Parathyroid adenoma (tissue), 2 donors: ENCODE measurements around the gene C12orf43.

Source experiments
- H2AFZ ChIP-seq: fragments of 300-600 bp; sonication (generic); one replicate; pipeline ENCODE4 v1.7.0; 2017; ENCODE audit warnings: antibody characterized with exemption, mild to moderate bottlenecking
- H3K27ac ChIP-seq: fragments of 300-600 bp; sonication (generic); one replicate; pipeline ENCODE4 v1.7.0; 2017
- H3K27me3 ChIP-seq: fragments of 300-600 bp; sonication (generic); one replicate; pipeline ENCODE4 v1.7.0; 2017; ENCODE audit warnings: low read length; ENCODE audit not compliant: control insufficient read depth, insufficient read depth
- H3K36me3 ChIP-seq: fragments of 300-600 bp; sonication (generic); one replicate; pipeline ENCODE4 v1.7.0; 2017; ENCODE audit warnings: low read length; ENCODE audit not compliant: control insufficient read depth, insufficient read depth
- H3K4me1 ChIP-seq: fragments of 300-600 bp; sonication (generic); one replicate; pipeline ENCODE4 v1.7.0; 2017; ENCODE audit warnings: control low read depth
- H3K4me2 ChIP-seq: fragments of 300-600 bp; sonication (generic); one replicate; pipeline ENCODE4 v1.7.0; 2017; ENCODE audit warnings: low read length
- H3K4me3 ChIP-seq: fragments of 300-600 bp; sonication (generic); one replicate; pipeline ENCODE4 v1.7.0; 2017; ENCODE audit warnings: low read depth, low read length
- H3K79me2 ChIP-seq: fragments of 300-600 bp; sonication (generic); one replicate; pipeline ENCODE4 v1.7.0; 2017; ENCODE audit warnings: control low read depth
- H3K9ac ChIP-seq: fragments of 300-600 bp; sonication (generic); one replicate; pipeline ENCODE4 v1.7.0; 2017; ENCODE audit warnings: mild to moderate bottlenecking
- H3K9me3 ChIP-seq: fragments of 300-600 bp; sonication (generic); one replicate; pipeline ENCODE4 v1.7.0; 2017; ENCODE audit warnings: low read length; ENCODE audit not compliant: control insufficient read depth
- TF ChIP-seq, protein P1 (sequence below): fragments of 300-600 bp; sonication (generic); IDR thresholded peaks from one replicate; pipeline ENCODE4 v1.7.0; 2017; ENCODE audit warnings: antibody characterized with exemption, mild to moderate bottlenecking
- donor health status: primary hyperparathyroidism.

C12orf43 gene

DNA sequence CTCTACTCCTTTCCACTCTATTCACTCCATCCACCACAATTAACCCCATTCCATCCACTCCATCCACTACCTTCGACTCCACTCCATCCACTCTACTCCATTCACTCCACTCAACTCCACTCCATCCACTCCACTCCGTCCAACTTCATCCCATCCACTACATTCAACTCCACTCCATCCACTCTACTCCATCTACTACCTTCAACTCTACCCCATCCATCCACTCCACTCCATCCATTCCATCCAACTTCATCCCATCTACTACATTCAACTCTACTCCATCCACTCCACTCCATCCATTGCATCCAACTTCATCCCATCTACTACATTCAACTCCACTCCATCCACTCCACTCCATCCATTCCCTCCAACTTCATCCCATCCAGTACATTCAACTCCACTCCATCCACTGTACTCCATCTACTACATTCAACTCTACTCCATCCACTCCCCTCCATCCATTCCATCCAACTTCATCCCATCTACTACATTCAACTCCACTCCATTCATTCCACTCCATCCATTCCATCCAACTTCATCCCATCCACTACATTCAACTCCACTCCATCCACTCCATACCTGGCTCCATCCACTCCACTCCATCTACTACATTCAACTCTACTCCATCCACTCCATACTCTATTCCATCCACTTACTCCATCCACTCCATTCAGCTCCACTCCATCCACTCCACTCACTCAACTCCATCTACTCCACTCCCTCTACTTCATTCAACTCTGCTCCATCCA lies 21.5 kb downstream of the C12orf43 start:
- Histone ChIP-seq H3K27ac (no peak overlapping the region), H3K36me3 (no peaks in the 10 kb centered on the region), H3K4me3 (no peak overlapping the region), H2AFZ (no peak overlapping the region), H3K4me2 (no peak overlapping the region), H3K4me1 (no peaks in the 10 kb centered on the region), H3K27me3 (no peaks in the 10 kb centered on the region), H3K9ac (no peak overlapping the region), H3K79me2 (no peaks in the 10 kb centered on the region), H3K9me3 (no peaks in the 10 kb centered on the region)
- TF ChIP-seq, protein P1, sequence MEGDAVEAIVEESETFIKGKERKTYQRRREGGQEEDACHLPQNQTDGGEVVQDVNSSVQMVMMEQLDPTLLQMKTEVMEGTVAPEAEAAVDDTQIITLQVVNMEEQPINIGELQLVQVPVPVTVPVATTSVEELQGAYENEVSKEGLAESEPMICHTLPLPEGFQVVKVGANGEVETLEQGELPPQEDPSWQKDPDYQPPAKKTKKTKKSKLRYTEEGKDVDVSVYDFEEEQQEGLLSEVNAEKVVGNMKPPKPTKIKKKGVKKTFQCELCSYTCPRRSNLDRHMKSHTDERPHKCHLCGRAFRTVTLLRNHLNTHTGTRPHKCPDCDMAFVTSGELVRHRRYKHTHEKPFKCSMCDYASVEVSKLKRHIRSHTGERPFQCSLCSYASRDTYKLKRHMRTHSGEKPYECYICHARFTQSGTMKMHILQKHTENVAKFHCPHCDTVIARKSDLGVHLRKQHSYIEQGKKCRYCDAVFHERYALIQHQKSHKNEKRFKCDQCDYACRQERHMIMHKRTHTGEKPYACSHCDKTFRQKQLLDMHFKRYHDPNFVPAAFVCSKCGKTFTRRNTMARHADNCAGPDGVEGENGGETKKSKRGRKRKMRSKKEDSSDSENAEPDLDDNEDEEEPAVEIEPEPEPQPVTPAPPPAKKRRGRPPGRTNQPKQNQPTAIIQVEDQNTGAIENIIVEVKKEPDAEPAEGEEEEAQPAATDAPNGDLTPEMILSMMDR: no peak

DNA sequence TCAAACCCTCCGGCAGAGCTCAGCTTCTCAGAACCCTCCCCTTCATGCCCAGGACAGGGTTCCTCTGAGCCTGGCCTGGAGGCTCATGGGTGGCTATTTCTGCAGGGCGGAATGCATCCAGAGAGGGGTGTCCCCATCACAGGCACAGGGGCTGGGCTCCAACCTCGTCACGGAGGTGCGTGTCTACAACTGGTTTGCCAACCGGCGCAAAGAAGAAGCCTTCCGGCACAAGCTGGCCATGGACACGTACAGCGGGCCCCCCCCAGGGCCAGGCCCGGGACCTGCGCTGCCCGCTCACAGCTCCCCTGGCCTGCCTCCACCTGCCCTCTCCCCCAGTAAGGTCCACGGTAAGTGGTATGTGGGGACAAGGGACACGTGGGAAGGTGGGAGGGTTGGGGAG lies 22.2 kb downstream of the C12orf43 start:
- TF ChIP-seq, protein P1: no peak
- H3K27me3 ChIP-seq: no peaks in the 10 kb centered on the region

GRCh38 chr12:120993496-120993895 lies 22.8 kb downstream of the C12orf43 start:
- no peaks in the 10 kb centered on the region for H3K27me3 ChIP-seq
- no peaks in the 10 kb centered on the region for H3K79me2 ChIP-seq
- no peaks in the 10 kb centered on the region for H3K4me1 ChIP-seq
- H3K9ac ChIP-seq: no peak overlapping the region
- H2AFZ ChIP-seq: no peak overlapping the region
- TF ChIP-seq, protein P1: no peak
- no peaks in the 10 kb centered on the region for H3K36me3 ChIP-seq
- no peak overlapping the region for H3K27ac ChIP-seq
- no peaks in the 10 kb centered on the region for H3K9me3 ChIP-seq
- no peak overlapping the region for H3K4me2 ChIP-seq
- H3K4me3 ChIP-seq: no peak overlapping the region

More for the DNA sequence above, 22.2 kb downstream of the C12orf43 start:
- Histone ChIP-seq H3K4me1 (no peaks in the 10 kb centered on the region), H3K4me2 (no peak overlapping the region), H2AFZ (no peak overlapping the region), H3K27ac (no peak overlapping the region), H3K9me3 (no peaks in the 10 kb centered on the region), H3K36me3 (no peaks in the 10 kb centered on the region), H3K4me3 (no peak overlapping the region), H3K9ac (no peak overlapping the region), H3K79me2 (no peaks in the 10 kb centered on the region)

- no peak overlapping the region for H2AFZ ChIP-seq
- H3K4me1 ChIP-seq: no peaks in the 10 kb centered on the region
- H3K9ac ChIP-seq: no peak overlapping the region
- H3K36me3 ChIP-seq: no peaks in the 10 kb centered on the region
- no peak overlapping the region for H3K4me3 ChIP-seq
- TF ChIP-seq, protein P1: no peak
- no peak overlapping the region for H3K27ac ChIP-seq
- no peaks in the 10 kb centered on the region for H3K27me3 ChIP-seq
- no peak overlapping the region for H3K4me2 ChIP-seq
- no peaks in the 10 kb centered on the region for H3K79me2 ChIP-seq
- H3K9me3 ChIP-seq: no peaks in the 10 kb centered on the region
These were observed 23.3 kb downstream of the C12orf43 start for GRCh38 chr12:120992989-120993388.

- Histone ChIP-seq H3K27ac (no peak overlapping the region), H3K36me3 (no peaks in the 10 kb centered on the region), H3K4me1 (no peaks in the 10 kb centered on the region), H3K9ac (no peak overlapping the region), H3K27me3 (no peaks in the 10 kb centered on the region), H2AFZ (no peak overlapping the region), H3K79me2 (no peaks in the 10 kb centered on the region), H3K9me3 (no peaks in the 10 kb centered on the region), H3K4me3 (no peak overlapping the region), H3K4me2 (no peak overlapping the region)
- TF ChIP-seq, protein P1: no peak
These were observed 24.3 kb downstream of the C12orf43 start for GRCh38 chr12:120991965-120992364.
